K562 (cell line): ENCODE measurements around the gene MICAL2. TPM values are rescaled to one million over a fixed set of nuclear protein-coding genes. Genes with fewer than 3 reads are reported as not detected.

Experiments used
- ETV5 ChIP-seq: sonication (generic); formaldehyde crosslinking; IDR thresholded peaks from 2 replicates; pipeline ENCODE4 v1.4.0; 2020; ENCODE audit warnings: low read depth, mild to moderate bottlenecking, missing genetic modification reagents
- HDGF ChIP-seq: fragments of 450-650 bp; IDR thresholded peaks from 2 replicates; pipeline ENCODE4 v1.6.1; 2016
- JUN ChIP-seq, 2 experiments: sonication (generic) in 1 of 2; formaldehyde crosslinking in 1 of 2; IDR thresholded peaks; 2 replicates each; pipeline versions ENCODE4 v1.6.1 to v1.8.0; 2012 to 2022; ENCODE audit warnings: borderline replicate concordance in 2 of 2, mild to moderate bottlenecking in 2 of 2, improper control_type of control experiment in 1 of 2, low read depth in 1 of 2, low read length in 1 of 2, missing genetic modification reagents in 1 of 2
- KAT8 ChIP-seq: fragments of 450-650 bp; IDR thresholded peaks from 2 replicates; pipeline ENCODE4 v1.6.1; 2016; ENCODE audit warnings: low read depth, mild to moderate bottlenecking
- KLF1 ChIP-seq: fragments of 450-650 bp; IDR thresholded peaks from 2 replicates; pipeline ENCODE4 v1.6.1; 2016; ENCODE audit warnings: missing genetic modification characterization, missing compliant biosample characterization
- NFXL1 ChIP-seq: fragments of 450-650 bp; formaldehyde crosslinking; IDR thresholded peaks from 2 replicates; pipeline ENCODE4 v1.4.0; 2021; ENCODE audit warnings: mild to moderate bottlenecking
- POLR2AphosphoS2 ChIP-seq: IDR thresholded peaks from 2 replicates; pipeline ENCODE4 v1.6.1; 2012; ENCODE audit warnings: low read length, improper control_type of control experiment
- RB1 ChIP-seq: fragments of 450-650 bp; IDR thresholded peaks from 2 replicates; pipeline ENCODE4 v1.6.1; 2017; ENCODE audit warnings: low read depth, mild to moderate bottlenecking
- RUNX1 ChIP-seq: sonication (generic); IDR thresholded peaks from 2 replicates; pipeline ENCODE4 v1.6.1; 2016; ENCODE audit warnings: antibody characterized with exemption, low read depth
- SLC30A9 ChIP-seq: fragments of 250-450 bp; sonication (Bioruptor Pico); IDR thresholded peaks from 2 replicates; pipeline ENCODE4 v1.8.0; 2022; ENCODE audit warnings: mild to moderate bottlenecking, moderate library complexity
- SMARCA5 ChIP-seq: fragments of 450-650 bp; IDR thresholded peaks from 2 replicates; pipeline ENCODE4 v1.6.1; 2016
- ZNF507 ChIP-seq: conservative IDR thresholded peaks from 2 replicates; pipeline ENCODE4 v1.6.1; 2017; ENCODE audit warnings: missing genetic modification characterization, missing compliant biosample characterization
- polyA plus RNA-seq, 8 experiments: library from polyadenylated mRNA; depleted of rRNA in 4 of 8; stranded (reverse) in 5 of 8; unstranded in 3 of 8; fragments of >200 nt; fragmentation: Nextera tagmentation in 2 of 8; fragmentation: Illumina TruSeq in 1 of 8; extraction: Ambion mirVana in 2 of 8; extraction: Trizol in 1 of 8; gene quantifications; 2 replicates each; pipeline versions ENCODE4 v1.2.1 to v1.2.3, GENCODE V29; 2011 to 2014; ENCODE audit warnings: inconsistent platforms in 1 of 8, missing spikeins in 1 of 8
- total RNA-seq, 7 experiments: library from RNA; depleted of rRNA in 6 of 7; stranded (reverse); fragments of >200 nt in 6 of 7; fragmentation: Illumina TruSeq in 2 of 7; extraction: Trizol in 2 of 7; gene quantifications; 2 replicates each; pipeline versions ENCODE4 v1.2.1 to v1.2.3, GENCODE V29; 2011 to 2021; ENCODE audit warnings: low replicate concordance in 1 of 7
- TF ChIP-seq, protein P1 (sequence below): fragments of 200-800 bp; sonication (Bioruptor generic); IDR thresholded peaks from 2 replicates; pipeline ENCODE4 v1.6.1; 2017; ENCODE audit warnings: missing genetic modification characterization, missing compliant biosample characterization
- TF ChIP-seq, protein P2 (sequence below): fragments of 450-650 bp; formaldehyde crosslinking; IDR thresholded peaks from 2 replicates; pipeline ENCODE4 v1.4.0; 2020; ENCODE audit warnings: mild to moderate bottlenecking, mixed read lengths

The MICAL2 gene
- total and polyA plus RNA-seq, 9 of the 15 experiments (the other 6 are each of a cell fraction or from before 2014, with no cell fraction given) = 4.7 to 64.2 (median 33.6) TPM

DNA sequence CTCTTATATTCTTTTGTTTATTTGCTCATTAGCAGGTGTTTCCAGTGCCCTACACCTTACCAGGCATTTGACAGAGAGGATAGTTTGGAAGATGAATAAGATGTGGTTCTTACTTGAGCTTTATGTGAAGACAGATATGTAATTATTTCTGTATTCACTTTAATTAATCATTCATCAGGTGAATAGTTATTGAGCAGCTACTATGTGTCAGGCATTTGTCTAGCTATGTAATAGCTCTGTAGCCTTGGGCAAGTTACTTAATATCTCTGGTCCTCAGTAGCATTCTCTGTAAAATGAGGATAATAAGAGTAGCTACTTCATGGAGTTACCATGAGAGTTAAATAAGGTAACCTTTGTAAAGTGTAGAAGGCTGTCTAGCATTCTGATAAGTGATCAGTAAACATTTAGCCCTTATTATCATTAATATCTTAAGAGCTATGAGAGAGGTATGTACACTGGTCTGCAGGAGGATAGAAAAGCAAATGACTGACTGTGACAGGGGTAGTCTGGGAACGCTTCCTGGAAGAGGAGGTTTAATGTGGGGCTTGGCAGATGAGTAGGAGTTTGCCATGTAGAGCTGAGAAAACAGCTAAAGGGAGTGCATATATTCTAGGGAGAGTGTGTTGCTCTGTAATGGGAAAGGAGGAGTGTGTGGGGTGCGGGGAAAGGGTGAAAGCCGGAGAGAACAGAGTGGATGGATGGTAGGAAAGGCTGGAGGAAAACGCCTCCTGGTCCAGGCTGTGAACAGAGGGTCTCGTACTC is 56.1 kb downstream of the MICAL2 start (continued):
- TF ChIP-seq SMARCA5 (peak; percentile 98), KLF1 (no peak), HDGF (peak; percentile 87), KAT8 (no peak), ZNF507 (no peak), JUN (IDR thresholded peaks at IDR 0.05; ENCODE audit: borderline replicate concordance, low read depth, low read length) (no peak), JUN (CRISPR knock-in tag; IDR thresholded peaks at IDR 0.05; ENCODE audit: borderline replicate concordance) (no peak), RB1 (no peak), RUNX1 (no peak), SLC30A9 (CRISPR knock-in tag) (no peak), NFXL1 (CRISPR knock-in tag) (no peak), ETV5 (no peak), POLR2AphosphoS2 (no peak)
- TF ChIP-seq, protein P1, sequence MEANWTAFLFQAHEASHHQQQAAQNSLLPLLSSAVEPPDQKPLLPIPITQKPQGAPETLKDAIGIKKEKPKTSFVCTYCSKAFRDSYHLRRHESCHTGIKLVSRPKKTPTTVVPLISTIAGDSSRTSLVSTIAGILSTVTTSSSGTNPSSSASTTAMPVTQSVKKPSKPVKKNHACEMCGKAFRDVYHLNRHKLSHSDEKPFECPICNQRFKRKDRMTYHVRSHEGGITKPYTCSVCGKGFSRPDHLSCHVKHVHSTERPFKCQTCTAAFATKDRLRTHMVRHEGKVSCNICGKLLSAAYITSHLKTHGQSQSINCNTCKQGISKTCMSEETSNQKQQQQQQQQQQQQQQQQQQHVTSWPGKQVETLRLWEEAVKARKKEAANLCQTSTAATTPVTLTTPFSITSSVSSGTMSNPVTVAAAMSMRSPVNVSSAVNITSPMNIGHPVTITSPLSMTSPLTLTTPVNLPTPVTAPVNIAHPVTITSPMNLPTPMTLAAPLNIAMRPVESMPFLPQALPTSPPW (CRISPR knock-in tag) = no peak
- TF ChIP-seq, protein P2, sequence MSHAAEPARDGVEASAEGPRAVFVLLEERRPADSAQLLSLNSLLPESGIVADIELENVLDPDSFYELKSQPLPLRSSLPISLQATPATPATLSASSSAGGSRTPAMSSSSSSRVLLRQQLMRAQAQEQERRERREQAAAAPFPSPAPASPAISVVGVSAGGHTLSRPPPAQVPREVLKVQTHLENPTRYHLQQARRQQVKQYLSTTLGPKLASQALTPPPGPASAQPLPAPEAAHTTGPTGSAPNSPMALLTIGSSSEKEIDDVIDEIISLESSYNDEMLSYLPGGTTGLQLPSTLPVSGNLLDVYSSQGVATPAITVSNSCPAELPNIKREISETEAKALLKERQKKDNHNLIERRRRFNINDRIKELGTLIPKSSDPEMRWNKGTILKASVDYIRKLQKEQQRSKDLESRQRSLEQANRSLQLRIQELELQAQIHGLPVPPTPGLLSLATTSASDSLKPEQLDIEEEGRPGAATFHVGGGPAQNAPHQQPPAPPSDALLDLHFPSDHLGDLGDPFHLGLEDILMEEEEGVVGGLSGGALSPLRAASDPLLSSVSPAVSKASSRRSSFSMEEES = no peak
